ENCODE measurements around the gene MS4A18.

The MS4A18 gene

GRCh38 chr11:60780065-60780464 is 55.5 kb downstream of the MS4A18 start:
- no peak overlapping the region for H3K4me3 ChIP-seq (ENCODE audit: low read depth, low read length)
- TF ChIP-seq CTCF (IDR thresholded peaks at IDR 0.05; ENCODE audit: low read depth, low read length, missing control alignments), result no peak
- no peak for DNase-seq (ENCODE audit: low read depth)

- no peak for DNase-seq (ENCODE audit: low read depth)
- TF ChIP-seq CTCF (IDR thresholded peaks at IDR 0.05; ENCODE audit: low read depth, low read length, missing control alignments), result no peak
- H3K4me3 ChIP-seq (ENCODE audit: low read depth, low read length), result no peak overlapping the region
These were observed 56.3 kb downstream of the MS4A18 start for GRCh38 chr11:60780774-60781173.

GRCh38 chr11:60781286-60781980 is 56.9 kb downstream of the MS4A18 start:
- no peak for DNase-seq (ENCODE audit: low read depth)
- H3K4me3 ChIP-seq (ENCODE audit: low read depth, low read length), result no peak overlapping the region
- no peak for TF ChIP-seq CTCF (IDR thresholded peaks at IDR 0.05; ENCODE audit: low read depth, low read length, missing control alignments)

GRCh38 chr11:60781981-60782316 is 57.4 kb downstream of the MS4A18 start:
- no peak for DNase-seq (ENCODE audit: low read depth)
- TF ChIP-seq CTCF (IDR thresholded peaks at IDR 0.05; ENCODE audit: low read depth, low read length, missing control alignments), result no peak

GRCh38 chr11:60782393-60783140 is 58.0 kb downstream of the MS4A18 start:
- H3K4me3 ChIP-seq (ENCODE audit: low read depth, low read length), result no peak overlapping the region
- DNase-seq (ENCODE audit: low read depth), result no peak
- TF ChIP-seq CTCF (IDR thresholded peaks at IDR 0.05; ENCODE audit: low read depth, low read length, missing control alignments), result no peak

More at GRCh38 chr11:60781981-60782316, 57.4 kb downstream of the MS4A18 start:
- H3K4me3 ChIP-seq (ENCODE audit: low read depth, low read length), result no peak overlapping the region

- H3K4me3 ChIP-seq (ENCODE audit: low read depth, low read length), result no peak overlapping the region
- TF ChIP-seq CTCF (IDR thresholded peaks at IDR 0.05; ENCODE audit: low read depth, low read length, missing control alignments), result no peak
- no peak for DNase-seq (ENCODE audit: low read depth)
These were observed 58.6 kb downstream of the MS4A18 start for GRCh38 chr11:60783141-60783484.

- no peak for DNase-seq (ENCODE audit: low read depth)
- TF ChIP-seq CTCF (IDR thresholded peaks at IDR 0.05; ENCODE audit: low read depth, low read length, missing control alignments), result no peak
- no peak overlapping the region for H3K4me3 ChIP-seq (ENCODE audit: low read depth, low read length)
These were observed 59.4 kb downstream of the MS4A18 start for GRCh38 chr11:60783911-60784310.
